ENCODE data around the gene SPAG17.

The SPAG17 gene

GRCh38 chr1:118185084-118185832, at the start of gene SPAG17:
SPAG17 (minus strand) TSS chr1:118185228; CDS start chr1:118185157, 71 bp downstream.
- H3K4me1 ChIP-seq (ENCODE audit: control insufficient read depth, insufficient read depth, low read length, unreplicated experiment) = no peaks in the 10 kb centered on the region
- H3K27me3 ChIP-seq (ENCODE audit: insufficient read depth, low read length) = no peaks in the 10 kb centered on the region
- H3K36me3 ChIP-seq (ENCODE audit: insufficient read depth, low read length) = no peaks in the 10 kb centered on the region
- H3K27ac ChIP-seq (ENCODE audit: low read depth, low read length) = no peak within 1 kb of the TSS
- H2AFZ ChIP-seq (ENCODE audit: low read length, unreplicated experiment) = peak within 1 kb of the TSS; percentile 83
- H3K79me2 ChIP-seq (ENCODE audit: control insufficient read depth, insufficient read depth, low read length, unreplicated experiment) = no peaks in the 10 kb centered on the region
- H3K4me3 ChIP-seq (ENCODE audit: low read depth, low read length) = peak within 1 kb of the TSS; percentile 64

- H3K79me2 ChIP-seq (ENCODE audit: control insufficient read depth, insufficient read depth, low read length, unreplicated experiment) = no peaks in the 10 kb centered on the region
- H3K4me3 ChIP-seq (ENCODE audit: low read depth, low read length) = no peak overlapping the region
- H3K36me3 ChIP-seq (ENCODE audit: insufficient read depth, low read length) = no peaks in the 10 kb centered on the region
- no peak overlapping the region for H2AFZ ChIP-seq (ENCODE audit: low read length, unreplicated experiment)
- no peaks in the 10 kb centered on the region for H3K4me1 ChIP-seq (ENCODE audit: control insufficient read depth, insufficient read depth, low read length, unreplicated experiment)
- peaks cover 10% of the 10 kb centered on the region; the same call in 1 of the 2 replicates for H3K27me3 ChIP-seq (ENCODE audit: insufficient read depth, low read length)
- no peak overlapping the region for H3K27ac ChIP-seq (ENCODE audit: low read depth, low read length)
These were observed 40.4 kb upstream of the SPAG17 start for GRCh38 chr1:118225471-118225870.

- H3K27me3 ChIP-seq (ENCODE audit: insufficient read depth, low read length) = peaks cover 10% of the 10 kb centered on the region; the same call in 1 of the 2 replicates
- H3K4me3 ChIP-seq (ENCODE audit: low read depth, low read length) = no peak overlapping the region
- no peak overlapping the region for H2AFZ ChIP-seq (ENCODE audit: low read length, unreplicated experiment)
- H3K36me3 ChIP-seq (ENCODE audit: insufficient read depth, low read length) = no peaks in the 10 kb centered on the region
- no peaks in the 10 kb centered on the region for H3K79me2 ChIP-seq (ENCODE audit: control insufficient read depth, insufficient read depth, low read length, unreplicated experiment)
- H3K27ac ChIP-seq (ENCODE audit: low read depth, low read length) = no peak overlapping the region
- H3K4me1 ChIP-seq (ENCODE audit: control insufficient read depth, insufficient read depth, low read length, unreplicated experiment) = no peaks in the 10 kb centered on the region
These were observed 38.4 kb upstream of the SPAG17 start for GRCh38 chr1:118223426-118223825.

GRCh38 chr1:118219438-118219837, 34.4 kb upstream of the SPAG17 start:
- Histone ChIP-seq H3K36me3 (ENCODE audit: insufficient read depth, low read length) (no peaks in the 10 kb centered on the region), H3K4me1 (ENCODE audit: control insufficient read depth, insufficient read depth, low read length, unreplicated experiment) (no peaks in the 10 kb centered on the region), H3K79me2 (ENCODE audit: control insufficient read depth, insufficient read depth, low read length, unreplicated experiment) (no peaks in the 10 kb centered on the region), H2AFZ (ENCODE audit: low read length, unreplicated experiment) (no peak overlapping the region), H3K27me3 (ENCODE audit: insufficient read depth, low read length) (no peaks in the 10 kb centered on the region; the same call in 1 of the 2 replicates), H3K27ac (ENCODE audit: low read depth, low read length) (no peak overlapping the region), H3K4me3 (ENCODE audit: low read depth, low read length) (no peak overlapping the region)

- Histone ChIP-seq H3K27ac (ENCODE audit: low read depth, low read length) (no peak overlapping the region), H3K79me2 (ENCODE audit: control insufficient read depth, insufficient read depth, low read length, unreplicated experiment) (no peaks in the 10 kb centered on the region), H3K27me3 (ENCODE audit: insufficient read depth, low read length) (no peaks in the 10 kb centered on the region), H3K4me3 (ENCODE audit: low read depth, low read length) (no peak overlapping the region), H3K36me3 (ENCODE audit: insufficient read depth, low read length) (no peaks in the 10 kb centered on the region), H2AFZ (ENCODE audit: low read length, unreplicated experiment) (no peak overlapping the region), H3K4me1 (ENCODE audit: control insufficient read depth, insufficient read depth, low read length, unreplicated experiment) (no peaks in the 10 kb centered on the region)
These were observed 32.3 kb upstream of the SPAG17 start for GRCh38 chr1:118217141-118217838.

GRCh38 chr1:118214866-118215265, 29.8 kb upstream of the SPAG17 start:
- Histone ChIP-seq H3K4me3 (ENCODE audit: low read depth, low read length) (no peak overlapping the region), H3K27ac (ENCODE audit: low read depth, low read length) (no peak overlapping the region), H3K36me3 (ENCODE audit: insufficient read depth, low read length) (no peaks in the 10 kb centered on the region), H3K79me2 (ENCODE audit: control insufficient read depth, insufficient read depth, low read length, unreplicated experiment) (no peaks in the 10 kb centered on the region), H3K4me1 (ENCODE audit: control insufficient read depth, insufficient read depth, low read length, unreplicated experiment) (no peaks in the 10 kb centered on the region), H3K27me3 (ENCODE audit: insufficient read depth, low read length) (no peaks in the 10 kb centered on the region), H2AFZ (ENCODE audit: low read length, unreplicated experiment) (no peak overlapping the region)

GRCh38 chr1:118210723-118211110, 25.7 kb upstream of the SPAG17 start:
- no peaks in the 10 kb centered on the region for H3K4me1 ChIP-seq (ENCODE audit: control insufficient read depth, insufficient read depth, low read length, unreplicated experiment)
- no peak overlapping the region for H3K27ac ChIP-seq (ENCODE audit: low read depth, low read length)
- H3K79me2 ChIP-seq (ENCODE audit: control insufficient read depth, insufficient read depth, low read length, unreplicated experiment) = no peaks in the 10 kb centered on the region
- no peak overlapping the region for H2AFZ ChIP-seq (ENCODE audit: low read length, unreplicated experiment)
- H3K4me3 ChIP-seq (ENCODE audit: low read depth, low read length) = no peak overlapping the region
- no peaks in the 10 kb centered on the region for H3K27me3 ChIP-seq (ENCODE audit: insufficient read depth, low read length)
- H3K36me3 ChIP-seq (ENCODE audit: insufficient read depth, low read length) = no peaks in the 10 kb centered on the region

GRCh38 chr1:118210051-118210722, 25.2 kb upstream of the SPAG17 start:
- Histone ChIP-seq H3K27ac (ENCODE audit: low read depth, low read length) (no peak overlapping the region), H3K27me3 (ENCODE audit: insufficient read depth, low read length) (no peaks in the 10 kb centered on the region), H3K36me3 (ENCODE audit: insufficient read depth, low read length) (no peaks in the 10 kb centered on the region), H3K4me3 (ENCODE audit: low read depth, low read length) (no peak overlapping the region), H2AFZ (ENCODE audit: low read length, unreplicated experiment) (no peak overlapping the region), H3K79me2 (ENCODE audit: control insufficient read depth, insufficient read depth, low read length, unreplicated experiment) (no peaks in the 10 kb centered on the region), H3K4me1 (ENCODE audit: control insufficient read depth, insufficient read depth, low read length, unreplicated experiment) (no peaks in the 10 kb centered on the region)

GRCh38 chr1:118209648-118210047, 24.6 kb upstream of the SPAG17 start:
- Histone ChIP-seq H3K79me2 (ENCODE audit: control insufficient read depth, insufficient read depth, low read length, unreplicated experiment) (no peaks in the 10 kb centered on the region), H3K4me3 (ENCODE audit: low read depth, low read length) (no peak overlapping the region), H3K4me1 (ENCODE audit: control insufficient read depth, insufficient read depth, low read length, unreplicated experiment) (no peaks in the 10 kb centered on the region), H3K27ac (ENCODE audit: low read depth, low read length) (no peak overlapping the region), H3K27me3 (ENCODE audit: insufficient read depth, low read length) (no peaks in the 10 kb centered on the region), H2AFZ (ENCODE audit: low read length, unreplicated experiment) (no peak overlapping the region), H3K36me3 (ENCODE audit: insufficient read depth, low read length) (no peaks in the 10 kb centered on the region)

GRCh38 chr1:118206966-118207365, 21.9 kb upstream of the SPAG17 start:
- Histone ChIP-seq H3K27ac (ENCODE audit: low read depth, low read length) (no peak overlapping the region), H3K36me3 (ENCODE audit: insufficient read depth, low read length) (no peaks in the 10 kb centered on the region), H3K4me3 (ENCODE audit: low read depth, low read length) (no peak overlapping the region), H3K4me1 (ENCODE audit: control insufficient read depth, insufficient read depth, low read length, unreplicated experiment) (no peaks in the 10 kb centered on the region), H3K79me2 (ENCODE audit: control insufficient read depth, insufficient read depth, low read length, unreplicated experiment) (no peaks in the 10 kb centered on the region), H2AFZ (ENCODE audit: low read length, unreplicated experiment) (no peak overlapping the region), H3K27me3 (ENCODE audit: insufficient read depth, low read length) (no peaks in the 10 kb centered on the region)
